Natural killer cell (primary cell): ENCODE results near the gene TDRD9. TPM values are rescaled to one million over a fixed set of nuclear protein-coding genes. Genes with fewer than 3 reads are reported as not detected.
A peak's percentile ranks its signal among the peaks of the same experiment; 100 is the strongest.

Experiments
- ATAC-seq, 3 donors: fragments of 150-1000 bp in 2 of 3; fragments of 200-7000 bp in 1 of 3; cut with Tn5 transposase; 1 replicate in 1 of 3; 2 replicates in 2 of 3; pipeline ENCODE4 v1.10.0; 2021; ENCODE audit warnings: mild to moderate bottlenecking in 2 of 3, moderate library complexity in 2 of 3
- DNase-seq, 2 donors: peaks; one replicate each; pipeline versions ENCODE4 v3.0.0 to v3.0.0-alpha.2; 2013 to 2021; ENCODE audit warnings: mixed read lengths in 1 of 2
- H3K27ac ChIP-seq: one replicate; pipeline ENCODE4 v1.5.1; 2013; ENCODE audit warnings: mild to moderate bottlenecking, low read length
- H3K27me3 ChIP-seq: one replicate; pipeline ENCODE4 v1.6.1; 2013; ENCODE audit warnings: low read length; ENCODE audit not compliant: control insufficient read depth, insufficient read depth
- H3K36me3 ChIP-seq: one replicate; pipeline ENCODE4 v1.6.1; 2013; ENCODE audit warnings: low read length; ENCODE audit not compliant: control insufficient read depth, insufficient read depth
- H3K4me1 ChIP-seq: one replicate; pipeline ENCODE4 v1.6.1; 2013; ENCODE audit warnings: low read length; ENCODE audit not compliant: control insufficient read depth, insufficient read depth
- H3K4me3 ChIP-seq: one replicate; pipeline ENCODE4 v1.5.1; 2013; ENCODE audit warnings: low read length
- H3K9me3 ChIP-seq: one replicate; pipeline ENCODE4 v1.6.1; 2013; ENCODE audit warnings: low read length; ENCODE audit not compliant: control insufficient read depth, insufficient read depth
- H3K27ac Mint-ChIP-seq, 2 donors: one replicate each; pipeline ENCODE4 v1.8.0; 2022; ENCODE audit warnings: mild to moderate bottlenecking in 2 of 2, mixed read lengths in 2 of 2, moderate library complexity in 1 of 2
- H3K27me3 Mint-ChIP-seq, 2 donors: one replicate each; pipeline ENCODE4 v1.8.0; 2022; ENCODE audit warnings: low read depth in 2 of 2, mixed read lengths in 2 of 2
- H3K36me3 Mint-ChIP-seq: one replicate; pipeline ENCODE4 v1.8.0; 2022; ENCODE audit warnings: mixed read lengths
- H3K4me1 Mint-ChIP-seq, 2 donors: one replicate each; pipeline ENCODE4 v1.8.0; 2022; ENCODE audit warnings: mixed read lengths in 2 of 2
- H3K4me3 Mint-ChIP-seq: one replicate; pipeline ENCODE4 v1.8.0; 2022; ENCODE audit warnings: mild to moderate bottlenecking, moderate library complexity, mixed read lengths
- H3K9me3 Mint-ChIP-seq, 2 donors: one replicate each; pipeline ENCODE4 v1.8.0; 2022; ENCODE audit warnings: mixed read lengths in 2 of 2
- WGBS: methylation state at CpG from one replicate; pipeline ENCODE4 v1.1.7; 2013; ENCODE audit warnings: missing lambda C conversion rate; ENCODE audit not compliant: insufficient coverage; 5-methylcytosine and 5-hydroxymethylcytosine counted together
- intact Hi-C: fragments of 100-400 bp; cut with micrococcal nuclease; formaldehyde crosslinking; loops from one replicate; pipeline ENCODE4 v1.14.2; 2022
- total RNA-seq, 4 donors: library from RNA; stranded (reverse); fragments of 120-200 nt in 1 of 4; gene quantifications; one replicate each; pipeline versions ENCODE4 v1.2.3 to v1.2.4, GENCODE V29; 2013 to 2022
- TF ChIP-seq, protein P1 (sequence below): fragments of 200-600 bp; IDR thresholded peaks from one replicate; pipeline ENCODE4 v1.8.0; 2022; ENCODE audit warnings: antibody characterized with exemption

Gene TDRD9
- total RNA-seq, 3 donors from 2014 or later (not counting 1 experiment from before 2014, with no cell fraction given), result 0.75 to 2.2 (median 1.4) TPM

DNA sequence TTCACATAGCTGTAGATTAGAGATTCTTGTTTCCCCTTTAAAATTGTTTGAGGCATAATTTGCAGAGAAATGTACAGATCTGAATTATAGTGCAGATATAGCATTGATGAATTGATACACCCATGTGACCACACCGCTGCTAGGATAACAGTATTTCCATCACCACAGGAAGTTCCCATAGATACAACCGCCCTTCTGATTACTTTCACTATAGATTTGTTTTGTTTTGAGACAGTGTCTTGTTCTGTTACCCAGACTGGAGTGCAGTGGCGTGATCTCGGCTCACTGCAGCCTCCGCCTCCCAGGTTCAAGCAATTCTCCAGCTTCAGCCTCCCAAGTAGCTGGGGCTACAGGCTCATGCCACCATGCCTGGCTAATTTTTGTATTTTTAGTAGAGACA, 148.5 kb downstream of the TDRD9 start:
- TF ChIP-seq, protein P1, sequence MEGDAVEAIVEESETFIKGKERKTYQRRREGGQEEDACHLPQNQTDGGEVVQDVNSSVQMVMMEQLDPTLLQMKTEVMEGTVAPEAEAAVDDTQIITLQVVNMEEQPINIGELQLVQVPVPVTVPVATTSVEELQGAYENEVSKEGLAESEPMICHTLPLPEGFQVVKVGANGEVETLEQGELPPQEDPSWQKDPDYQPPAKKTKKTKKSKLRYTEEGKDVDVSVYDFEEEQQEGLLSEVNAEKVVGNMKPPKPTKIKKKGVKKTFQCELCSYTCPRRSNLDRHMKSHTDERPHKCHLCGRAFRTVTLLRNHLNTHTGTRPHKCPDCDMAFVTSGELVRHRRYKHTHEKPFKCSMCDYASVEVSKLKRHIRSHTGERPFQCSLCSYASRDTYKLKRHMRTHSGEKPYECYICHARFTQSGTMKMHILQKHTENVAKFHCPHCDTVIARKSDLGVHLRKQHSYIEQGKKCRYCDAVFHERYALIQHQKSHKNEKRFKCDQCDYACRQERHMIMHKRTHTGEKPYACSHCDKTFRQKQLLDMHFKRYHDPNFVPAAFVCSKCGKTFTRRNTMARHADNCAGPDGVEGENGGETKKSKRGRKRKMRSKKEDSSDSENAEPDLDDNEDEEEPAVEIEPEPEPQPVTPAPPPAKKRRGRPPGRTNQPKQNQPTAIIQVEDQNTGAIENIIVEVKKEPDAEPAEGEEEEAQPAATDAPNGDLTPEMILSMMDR, result no peak
- peaks cover 2 to 8% of the 10 kb centered on the region in 2 donors for H3K9me3 Mint-ChIP-seq
- Histone ChIP-seq H3K9me3 (peaks cover 6% of the 10 kb centered on the region), H3K36me3 (no peaks in the 10 kb centered on the region), H3K27me3 (no peaks in the 10 kb centered on the region), H3K4me3 (no peak overlapping the region), H3K27ac (no peak overlapping the region), H3K4me1 (peaks cover 6% of the 10 kb centered on the region)
- 85% methylated on average over 4 of the region's 5 CpGs for WGBS
- ATAC-seq (no peak), DNase-seq (no peak)
- peaks cover 6 to 10% of the 10 kb centered on the region in 2 donors for H3K27me3 Mint-ChIP-seq
- no peaks in the 10 kb centered on the region for H3K36me3 Mint-ChIP-seq
- no peak overlapping the region for H3K4me3 Mint-ChIP-seq
- H3K4me1 Mint-ChIP-seq, result peaks cover 9 to 16% of the 10 kb centered on the region in 2 donors
- intact Hi-C loops, result no loop called here
- no peak overlapping the region for H3K27ac Mint-ChIP-seq

DNA sequence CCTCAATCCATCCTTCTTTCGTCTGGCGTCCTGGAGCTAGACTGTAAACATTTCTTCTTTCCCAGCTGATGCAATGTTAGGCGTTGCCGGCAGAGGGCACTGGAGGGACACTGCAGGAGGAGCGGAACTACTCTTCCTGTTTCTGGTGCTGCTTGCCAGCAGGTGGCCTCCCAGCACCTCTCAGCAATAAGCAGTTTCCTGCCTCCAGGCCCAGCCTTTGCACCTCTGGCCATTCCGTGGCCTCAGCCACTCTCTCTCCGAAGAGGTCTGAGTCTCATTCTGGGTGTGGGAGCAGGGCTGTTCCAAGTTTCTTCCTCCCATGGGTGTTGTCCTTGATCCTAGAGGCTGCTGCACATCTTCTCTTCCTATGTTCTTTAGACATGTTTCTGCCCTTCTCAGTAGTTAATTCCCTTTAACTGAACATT, 149.8 kb downstream of the TDRD9 start:
- H3K36me3 Mint-ChIP-seq, result no peaks in the 10 kb centered on the region
- DNase-seq (peak; percentile 76 to 92), ATAC-seq (peak; percentile 96 to 100 (median 100))
- Histone ChIP-seq H3K27ac (peak overlapping the region; percentile 11), H3K27me3 (no peaks in the 10 kb centered on the region), H3K4me3 (no peak overlapping the region), H3K36me3 (no peaks in the 10 kb centered on the region), H3K9me3 (peaks cover 6% of the 10 kb centered on the region), H3K4me1 (peaks cover 6% of the 10 kb centered on the region)
- no peak overlapping the region for H3K27ac Mint-ChIP-seq
- peaks cover 2 to 3% of the 10 kb centered on the region in 2 donors for H3K9me3 Mint-ChIP-seq
- 2% methylated on average over 7 of the region's 7 CpGs for WGBS
- H3K27me3 Mint-ChIP-seq, result peaks cover 6 to 10% of the 10 kb centered on the region in 2 donors
- intact Hi-C loops, result loop anchor here (1.0 to 2.0 kb wide), 2 partner anchors 53 to 486 kb away; no protein-coding TSS in a partner anchor
- TF ChIP-seq, protein P1, result peak; percentile 100
- H3K4me3 Mint-ChIP-seq, result no peak overlapping the region
- peaks cover 9 to 16% of the 10 kb centered on the region in 2 donors for H3K4me1 Mint-ChIP-seq

DNA sequence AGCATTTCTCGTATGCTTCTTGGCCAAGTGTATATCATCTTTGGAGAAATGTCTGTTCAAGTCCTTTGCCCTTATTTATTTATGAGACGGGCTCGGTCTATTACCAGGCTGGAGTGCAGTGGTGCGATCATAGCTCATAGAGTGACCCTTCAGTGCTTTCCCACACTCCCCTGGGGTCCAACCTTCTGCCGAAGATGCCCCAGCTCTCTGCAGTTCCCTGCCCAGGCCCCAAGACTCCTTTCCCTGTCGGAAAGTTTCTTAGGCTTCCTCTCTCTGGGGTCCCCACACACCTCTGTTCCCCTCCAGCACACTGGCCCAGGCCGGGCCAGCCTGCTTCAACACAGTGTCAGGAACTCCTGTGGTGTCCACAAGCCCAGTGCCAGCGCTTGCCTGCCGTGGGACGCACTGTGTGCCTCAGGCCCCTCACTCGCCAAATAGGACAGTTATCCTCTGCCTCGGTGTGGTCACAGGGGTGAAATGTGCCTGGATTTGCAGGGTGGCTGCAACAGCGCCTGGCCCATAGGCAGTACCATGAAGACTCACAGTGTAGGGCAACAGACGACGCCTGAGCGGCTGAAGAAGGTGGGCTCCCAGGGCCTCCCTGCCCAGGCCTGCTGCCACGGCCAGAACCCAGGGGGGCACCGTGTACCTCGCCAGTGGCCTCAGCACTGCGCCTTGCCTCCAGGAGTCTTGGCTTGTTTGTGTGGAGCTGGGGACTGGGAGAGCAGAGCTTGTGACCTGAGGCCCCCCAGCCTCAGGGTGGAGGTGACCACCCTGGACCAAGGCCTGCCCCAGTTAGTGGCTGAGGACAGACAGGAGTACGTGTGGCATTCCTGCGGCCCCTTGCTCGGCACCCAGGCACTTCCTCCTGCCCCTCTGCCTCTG, 152.4 kb downstream of the TDRD9 start:
- 92% methylated on average over 23 of the region's 23 CpGs for WGBS
- intact Hi-C loops, result no loop called here
- peaks cover 7% of the 10 kb centered on the region for H3K4me1 ChIP-seq
- H3K9me3 ChIP-seq, result no peaks in the 10 kb centered on the region
- Mint-ChIP-seq H3K4me1 (peaks cover 9 to 16% of the 10 kb centered on the region in 2 donors), H3K4me3 (no peak overlapping the region), H3K27me3 (peaks cover 3 to 11% of the 10 kb centered on the region in 2 donors), H3K9me3 (no peaks in the 10 kb centered on the region), H3K36me3 (no peaks in the 10 kb centered on the region), H3K27ac (no peak overlapping the region)
- H3K27me3 ChIP-seq, result no peaks in the 10 kb centered on the region
- TF ChIP-seq, protein P1, result no peak
- no peak overlapping the region for H3K27ac ChIP-seq
- DNase-seq, result no peak
- no peak overlapping the region for H3K4me3 ChIP-seq
- no peak for ATAC-seq
- H3K36me3 ChIP-seq, result no peaks in the 10 kb centered on the region
